PC-9 (cell line): Measurements from ENCODE around the gene HTATSF1.

Source experiments
- EZH2 ChIP-seq: fragments of 200-600 bp; sonication (generic); IDR thresholded peaks from 2 replicates; pipeline ENCODE4 v1.8.0; 2017; ENCODE audit warnings: antibody characterized with exemption, low read depth
- TF ChIP-seq, protein P1 (sequence below): fragments of 200-600 bp; sonication (generic); conservative IDR thresholded peaks from 2 replicates; pipeline ENCODE4 v1.6.1; 2017; ENCODE audit warnings: mixed run types, antibody characterized with exemption, mild to moderate bottlenecking, moderate library complexity

DNA sequence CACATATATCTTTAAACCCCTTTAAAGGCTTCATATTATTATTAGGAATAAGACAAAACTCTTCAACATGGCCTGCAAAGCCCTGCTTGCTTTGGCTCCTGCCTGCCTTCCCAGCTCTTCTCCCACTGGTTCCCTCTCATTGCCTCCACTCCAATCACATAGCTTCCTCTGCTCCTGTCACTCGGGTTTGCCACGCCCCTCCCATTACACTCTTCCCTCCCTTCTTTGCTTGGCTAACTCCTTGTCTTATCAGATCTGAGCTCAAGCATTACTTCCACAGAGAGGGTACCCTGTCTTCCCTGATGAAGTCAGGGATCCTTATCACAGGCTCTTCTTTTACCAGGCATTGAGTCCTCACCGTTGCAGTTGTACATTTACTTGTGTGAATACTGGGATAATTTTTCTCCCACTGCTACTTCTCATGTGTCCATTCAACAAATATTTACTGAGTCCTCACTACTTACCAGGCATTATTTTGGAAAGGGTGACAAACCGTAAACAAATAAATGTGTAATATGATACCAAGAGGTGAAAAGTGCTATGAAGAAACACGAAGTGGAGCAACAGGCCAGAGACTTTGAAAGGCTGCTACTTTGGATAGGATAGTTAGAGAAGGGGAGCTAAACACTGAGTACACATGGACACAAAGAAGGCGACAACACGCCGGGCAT, 31.4 kb downstream of the HTATSF1 start:
- no peak for TF ChIP-seq EZH2
- TF ChIP-seq, protein P1, sequence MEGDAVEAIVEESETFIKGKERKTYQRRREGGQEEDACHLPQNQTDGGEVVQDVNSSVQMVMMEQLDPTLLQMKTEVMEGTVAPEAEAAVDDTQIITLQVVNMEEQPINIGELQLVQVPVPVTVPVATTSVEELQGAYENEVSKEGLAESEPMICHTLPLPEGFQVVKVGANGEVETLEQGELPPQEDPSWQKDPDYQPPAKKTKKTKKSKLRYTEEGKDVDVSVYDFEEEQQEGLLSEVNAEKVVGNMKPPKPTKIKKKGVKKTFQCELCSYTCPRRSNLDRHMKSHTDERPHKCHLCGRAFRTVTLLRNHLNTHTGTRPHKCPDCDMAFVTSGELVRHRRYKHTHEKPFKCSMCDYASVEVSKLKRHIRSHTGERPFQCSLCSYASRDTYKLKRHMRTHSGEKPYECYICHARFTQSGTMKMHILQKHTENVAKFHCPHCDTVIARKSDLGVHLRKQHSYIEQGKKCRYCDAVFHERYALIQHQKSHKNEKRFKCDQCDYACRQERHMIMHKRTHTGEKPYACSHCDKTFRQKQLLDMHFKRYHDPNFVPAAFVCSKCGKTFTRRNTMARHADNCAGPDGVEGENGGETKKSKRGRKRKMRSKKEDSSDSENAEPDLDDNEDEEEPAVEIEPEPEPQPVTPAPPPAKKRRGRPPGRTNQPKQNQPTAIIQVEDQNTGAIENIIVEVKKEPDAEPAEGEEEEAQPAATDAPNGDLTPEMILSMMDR, result no peak
